Islet precursor cell (in vitro differentiated cells): ENCODE measurements around the gene GBE1.

ENCODE experiments used
- DNase-seq: peaks from one replicate; pipeline ENCODE4 v3.0.0-alpha.2; 2018

The GBE1 gene

DNA sequence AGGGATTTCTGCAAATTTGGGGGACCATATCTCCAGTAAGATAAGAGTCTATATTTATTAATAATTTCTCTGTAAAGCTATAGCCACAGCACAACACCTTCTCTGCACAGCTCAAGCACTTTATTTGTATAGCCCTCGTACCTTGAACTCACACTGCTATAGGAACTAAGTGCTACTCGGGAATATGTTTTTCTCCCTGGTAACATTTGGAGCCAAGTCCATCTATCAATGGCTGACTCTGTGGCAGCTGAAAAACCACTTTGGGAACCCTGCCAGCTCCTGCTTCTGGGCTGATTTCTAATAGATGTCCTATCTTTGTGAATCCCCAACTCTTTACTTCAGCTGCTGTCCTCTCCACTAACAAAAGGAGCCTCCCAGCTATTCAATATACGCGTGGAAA lies 298.5 kb downstream of the GBE1 start:
- no peak for DNase-seq

DNA sequence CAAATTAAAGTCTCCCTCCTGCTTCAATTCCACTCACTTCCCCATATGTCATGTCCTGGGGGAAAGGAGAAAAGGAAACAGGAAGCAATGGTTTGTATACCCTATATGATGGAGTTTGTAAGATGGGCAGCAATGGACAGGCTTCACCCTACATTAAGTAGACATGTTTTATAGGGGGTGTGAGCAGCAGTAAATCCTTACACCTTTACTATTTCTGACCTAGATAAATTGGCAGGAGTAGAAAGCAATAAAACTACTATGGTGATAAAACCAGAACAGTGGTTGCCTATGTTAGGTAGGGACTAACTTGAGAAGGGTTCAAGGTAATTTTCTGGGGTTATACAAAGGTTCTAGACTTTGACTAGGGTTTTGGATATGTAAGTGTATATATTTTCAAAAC lies 301.7 kb downstream of the GBE1 start:
- DNase-seq, result no peak

DNA sequence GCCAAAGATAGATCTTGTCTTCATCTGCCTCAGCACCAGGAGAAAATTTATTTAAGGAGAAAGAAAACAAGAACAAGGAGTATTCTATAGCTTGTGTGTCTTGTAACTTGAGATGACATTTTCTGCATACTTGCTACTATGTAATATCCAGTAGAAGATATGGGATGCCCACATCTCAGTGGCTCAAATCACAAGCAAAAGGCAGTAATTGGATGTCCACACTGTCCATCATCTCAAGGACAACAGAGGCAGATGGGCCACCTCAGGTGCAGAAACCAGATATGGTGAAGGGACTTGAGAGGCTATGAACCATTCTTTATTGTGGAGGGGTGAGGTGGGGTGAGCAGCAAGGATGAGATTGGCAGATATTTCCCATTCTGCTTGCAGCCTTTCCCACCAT lies 309.0 kb downstream of the GBE1 start:
- no peak for DNase-seq

DNA sequence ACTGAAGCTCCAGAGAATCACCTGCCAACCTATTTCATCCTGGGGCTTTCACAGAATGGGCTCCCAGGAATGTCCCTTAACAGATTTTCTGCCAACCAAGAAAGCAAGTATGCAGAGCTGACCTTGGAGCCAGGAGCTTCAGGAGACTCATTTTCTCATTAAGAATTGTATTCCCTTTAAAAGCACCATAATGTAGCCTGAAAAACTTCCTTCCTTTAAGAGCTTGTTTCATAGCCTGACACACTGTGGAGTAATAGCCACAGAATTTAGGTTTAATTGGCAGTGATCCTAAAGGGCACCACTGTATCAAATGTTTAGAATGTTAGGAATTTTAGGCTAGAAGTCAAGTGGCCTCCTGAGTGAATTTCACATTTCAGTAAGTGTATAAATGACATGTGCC lies 309.8 kb downstream of the GBE1 start:
- no peak for DNase-seq

DNA sequence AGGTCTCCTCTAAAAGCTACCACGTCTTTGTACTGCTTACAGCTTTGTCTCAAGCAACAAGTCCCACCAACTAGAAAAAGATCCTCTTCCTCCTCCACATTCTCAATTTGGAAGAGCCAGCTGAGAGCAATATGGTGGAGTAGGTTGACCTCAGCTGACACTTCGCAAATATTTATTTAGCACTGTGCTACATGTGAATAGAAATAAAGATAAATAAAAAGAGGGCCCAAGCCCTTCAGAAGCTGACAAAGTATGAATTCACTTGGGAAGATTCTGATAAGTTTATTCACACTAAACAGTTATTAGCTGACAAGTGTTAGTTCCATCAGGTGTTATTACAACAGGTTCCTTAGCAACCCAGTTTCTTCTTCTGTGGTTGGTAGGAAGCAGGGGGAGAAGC lies 310.3 kb downstream of the GBE1 start:
- no peak for DNase-seq

DNA sequence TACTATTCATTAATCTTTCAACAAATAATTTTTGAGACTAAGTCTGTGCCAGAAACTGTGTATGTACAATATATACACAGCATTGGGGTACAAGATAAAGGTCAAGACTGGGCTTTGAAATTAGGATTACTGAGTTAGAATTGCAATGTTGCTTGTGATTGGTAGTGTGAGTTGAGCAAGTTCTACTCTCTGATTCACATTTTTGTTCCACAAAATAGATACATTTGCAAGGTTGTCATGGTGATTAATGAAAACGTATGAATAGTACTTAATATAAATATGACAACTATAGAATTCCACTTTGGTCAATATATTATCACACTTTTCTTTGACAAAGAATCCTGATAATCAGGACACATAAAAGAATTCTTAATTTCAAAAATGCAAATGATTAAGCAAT lies 314.6 kb downstream of the GBE1 start:
- DNase-seq, result no peak

DNA sequence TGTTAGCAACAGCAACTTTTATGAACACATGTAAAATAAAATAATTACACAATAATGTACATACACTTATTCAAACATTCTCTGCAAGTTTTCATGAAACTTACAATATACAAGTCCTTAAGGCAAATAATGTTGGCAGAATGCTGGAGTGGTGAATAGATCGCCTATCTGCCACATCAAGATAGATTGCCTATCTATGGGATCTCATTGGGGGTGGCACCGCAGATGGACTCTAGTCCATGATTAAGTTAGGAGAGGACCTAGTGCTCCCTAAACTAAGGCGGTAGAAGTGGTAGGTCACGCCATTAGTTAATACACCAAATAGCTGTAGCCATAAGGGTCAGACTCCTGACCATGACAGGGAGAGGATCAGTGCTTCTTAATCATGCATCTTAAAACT lies 315.7 kb downstream of the GBE1 start:
- no peak for DNase-seq

DNA sequence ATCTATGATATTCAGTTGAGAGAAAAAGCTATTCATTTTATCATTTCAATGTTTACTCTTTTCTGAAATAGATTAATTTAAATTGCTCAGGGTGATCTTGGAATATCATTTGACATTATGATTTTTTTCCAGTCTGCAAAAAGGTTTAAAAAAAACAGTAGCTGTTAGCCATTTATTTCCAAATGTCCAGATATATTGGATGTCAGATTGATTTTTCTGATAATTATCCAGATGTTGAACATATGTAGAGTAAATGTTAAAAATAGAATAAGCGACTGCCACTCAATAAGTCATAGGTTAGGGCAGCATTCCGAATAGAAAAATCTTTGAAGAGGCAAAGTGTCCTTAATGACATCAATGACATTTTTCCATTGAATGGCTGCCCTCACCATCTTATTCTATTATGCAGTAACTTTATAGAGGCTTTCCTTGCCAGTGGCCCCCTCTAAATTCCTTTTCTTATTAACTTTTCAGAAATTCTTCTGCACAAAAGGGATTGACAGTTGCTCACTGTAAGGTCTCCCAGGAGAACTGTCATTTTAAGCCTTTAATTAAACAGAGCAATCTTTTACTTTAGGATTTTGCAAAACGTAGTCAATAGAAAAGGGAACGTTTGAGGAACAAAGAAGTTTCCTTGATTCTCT lies 316.5 kb downstream of the GBE1 start:
- DNase-seq, result no peak

DNA sequence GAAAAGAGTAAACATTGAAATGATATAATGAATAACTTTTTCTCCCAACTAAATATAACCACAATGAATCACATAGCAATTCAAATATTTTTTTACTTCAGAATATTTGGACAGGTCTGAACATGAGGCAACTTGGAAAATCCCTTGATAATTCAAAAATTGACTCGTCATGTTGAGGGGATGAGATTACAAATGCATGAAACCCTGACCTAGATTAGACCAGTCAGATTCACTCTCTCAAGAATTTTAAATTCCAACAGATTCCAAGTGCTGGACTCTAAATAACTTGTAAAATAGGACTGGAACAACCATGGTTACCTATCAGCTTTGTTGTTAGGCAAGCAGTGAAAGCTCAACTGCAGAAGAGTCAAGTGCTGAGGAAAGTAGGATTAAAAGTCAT lies 317.5 kb downstream of the GBE1 start:
- no peak for DNase-seq

DNA sequence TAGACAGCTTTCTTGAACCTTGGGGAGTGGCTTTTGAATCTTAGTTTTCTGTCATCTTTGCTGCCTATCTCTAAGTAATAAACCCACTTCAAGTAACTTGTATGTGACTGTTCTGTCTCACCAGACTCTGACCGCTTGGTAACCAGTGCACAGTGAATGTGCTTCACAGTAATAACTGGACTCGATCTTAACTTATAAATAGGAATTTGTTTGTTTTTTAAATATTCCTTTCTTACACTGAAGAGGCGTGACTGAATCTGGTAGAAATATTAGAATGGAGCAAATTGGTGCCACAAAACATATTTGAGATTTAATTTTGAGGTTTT lies 318.0 kb downstream of the GBE1 start:
- no peak for DNase-seq

DNA sequence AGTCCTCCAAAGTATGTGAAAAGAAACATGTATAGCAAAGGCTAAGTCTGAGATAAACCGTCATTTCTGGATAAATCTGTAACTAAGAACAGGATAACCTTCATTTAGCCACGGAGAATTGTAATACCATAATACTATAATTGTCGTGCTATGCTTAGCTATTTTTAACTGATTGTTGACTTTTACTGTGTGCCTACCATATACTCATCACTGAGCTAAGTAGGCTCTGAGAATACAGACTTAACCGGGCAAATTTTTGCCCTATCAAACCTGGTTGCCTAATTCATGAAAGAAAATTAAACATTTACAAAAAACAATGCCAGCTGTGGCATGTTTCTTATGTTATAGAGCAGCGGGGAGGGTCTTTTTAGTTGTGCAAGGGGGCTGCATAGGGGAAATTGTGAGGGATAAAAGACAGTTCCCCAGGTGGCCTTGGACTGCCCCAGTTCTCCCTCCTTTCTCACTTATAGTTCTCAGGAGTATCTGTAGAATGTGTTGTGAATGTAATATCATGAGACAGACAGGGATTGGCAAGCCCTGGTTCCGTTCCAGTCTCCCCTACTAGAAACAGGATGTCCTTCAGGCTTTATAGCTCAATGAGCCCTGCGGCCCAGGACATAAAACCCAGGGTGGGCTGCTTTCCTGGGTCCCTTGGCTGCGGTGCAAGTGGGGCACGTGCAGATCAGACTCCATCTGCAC lies 318.5 kb downstream of the GBE1 start:
- no peak for DNase-seq

DNA sequence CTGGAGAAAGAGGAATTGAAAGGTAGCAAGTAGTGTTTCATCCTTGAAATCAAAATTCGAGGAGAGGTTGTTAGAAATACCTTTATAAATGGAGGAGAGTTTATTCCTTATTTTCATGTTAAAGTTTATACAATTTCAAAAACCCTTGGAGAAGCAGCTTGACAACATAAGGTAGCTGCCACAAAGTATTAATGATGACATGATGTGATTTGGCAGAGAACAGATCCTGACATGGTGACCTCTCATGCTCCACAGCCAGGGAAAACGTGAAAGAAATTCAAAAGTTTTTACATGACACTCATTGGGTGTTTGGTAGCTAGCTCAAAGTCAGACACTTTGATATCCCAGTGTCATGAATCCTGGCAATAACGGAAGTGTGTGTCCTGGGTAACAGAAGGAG lies 320.8 kb downstream of the GBE1 start:
- no peak for DNase-seq
